ENCODE results near the gene CLIC5.
"Not testable (repeated sequence)": the region's sequence is repeated elsewhere in the genome, so short reads cannot be mapped to it uniquely, and the experiment has no call there.

The CLIC5 gene

GRCh38 chr6:45959534-45960145 lies 56.0 kb downstream of the CLIC5 start:
- FAIRE-seq: no peak

GRCh38 chr6:45956663-45957062 lies 59.0 kb downstream of the CLIC5 start:
- no peak for FAIRE-seq

GRCh38 chr6:45956176-45956575 lies 59.5 kb downstream of the CLIC5 start:
- no peak for FAIRE-seq

GRCh38 chr6:45955597-45955996 lies 60.1 kb downstream of the CLIC5 start:
- no peak for FAIRE-seq

- no peak for FAIRE-seq
Observed at GRCh38 chr6:45952546-45952945, 63.1 kb downstream of the CLIC5 start.

GRCh38 chr6:45952168-45952529 lies 63.5 kb downstream of the CLIC5 start:
- no peak for FAIRE-seq

GRCh38 chr6:45951321-45952167 lies 64.1 kb downstream of the CLIC5 start:
- no peak for FAIRE-seq

- FAIRE-seq: no peak
Observed at GRCh38 chr6:45949256-45949655, 66.4 kb downstream of the CLIC5 start.

- FAIRE-seq: no peak
Observed at GRCh38 chr6:45947807-45948206, 67.9 kb downstream of the CLIC5 start.

GRCh38 chr6:45946887-45947286 lies 68.8 kb downstream of the CLIC5 start:
- FAIRE-seq: no peak

GRCh38 chr6:45946352-45946751 lies 69.3 kb downstream of the CLIC5 start:
- no peak for FAIRE-seq

- no peak for FAIRE-seq
Observed at GRCh38 chr6:45942953-45943352, 72.7 kb downstream of the CLIC5 start.

- FAIRE-seq: no peak
Observed at GRCh38 chr6:45933855-45934254, 81.8 kb downstream of the CLIC5 start.

- FAIRE-seq: no peak
Observed at GRCh38 chr6:45931232-45931631, 84.4 kb downstream of the CLIC5 start.

- FAIRE-seq: no peak
Observed at GRCh38 chr6:45930420-45931040, 85.1 kb downstream of the CLIC5 start.

GRCh38 chr6:45929421-45930361 lies 86.0 kb downstream of the CLIC5 start:
- FAIRE-seq: no peak

GRCh38 chr6:45928721-45929305 lies 86.8 kb downstream of the CLIC5 start:
- FAIRE-seq: no peak

GRCh38 chr6:45927421-45928320 lies 88.0 kb downstream of the CLIC5 start:
- no peak for FAIRE-seq

GRCh38 chr6:45926423-45926822 lies 89.2 kb downstream of the CLIC5 start:
- not testable (repeated sequence) for FAIRE-seq

GRCh38 chr6:45924763-45925342 lies 90.8 kb downstream of the CLIC5 start:
- no peak for FAIRE-seq

GRCh38 chr6:45923831-45924391 lies 91.7 kb downstream of the CLIC5 start:
- FAIRE-seq: no peak

Data from G401.6 (cell line).